Sciatic nerve (tissue), 2 donors: Measurements from ENCODE around the gene KIR2DL3. TPM values are rescaled to one million over a fixed set of nuclear protein-coding genes. Genes with fewer than 3 reads are reported as not detected.
"Not testable (repeated sequence)": the region's sequence is repeated elsewhere in the genome, so short reads cannot be mapped to it uniquely, and the experiment has no call there.

Experiments
- ATAC-seq: fragments of 200-7000 bp; cut with Tn5 transposase; one replicate; pipeline ENCODE4 v1.9.1; 2020; ENCODE audit warnings: mild to moderate bottlenecking, moderate library complexity
- DNase-seq: peaks from one replicate; pipeline ENCODE4 v3.0.0-alpha.2; 2020; ENCODE audit warnings: low spot score
- intact Hi-C: fragments of 100-400 bp; cut with DNase I; formaldehyde crosslinking; loops from one replicate; pipeline ENCODE4 v1.14.2; 2022
- total RNA-seq: library from RNA; stranded (reverse); fragmentation: NEBNext Ultra II Directional; extraction: Animal tissue kit (Norgen Biotek cat#: 25700); gene quantifications from one replicate; pipeline ENCODE4 v1.2.1, GENCODE V29; 2021
- donor health status: DM: no; HTN: no; CAD: no.
- donor health status: DM: no; HTN: no; CAD: no.

The KIR2DL3 gene
- total RNA-seq = not detected

GRCh38 chr19:54738306-54738705 lies at the start of gene KIR2DL3:
Gene KIR2DL3 (plus strand): TSS chr19:54738513. CDS start chr19:54738546, 33 bp downstream.
- ATAC-seq = not testable (repeated sequence)

GRCh38 chr19:54691582-54692297 lies 46.6 kb upstream of the KIR2DL3 start:
- ATAC-seq = no peak
- intact Hi-C loops = no loop called here

More at GRCh38 chr19:54738306-54738705, at the start of gene KIR2DL3:
- DNase-seq, intact Hi-C loops: not testable (repeated sequence)

DNA sequence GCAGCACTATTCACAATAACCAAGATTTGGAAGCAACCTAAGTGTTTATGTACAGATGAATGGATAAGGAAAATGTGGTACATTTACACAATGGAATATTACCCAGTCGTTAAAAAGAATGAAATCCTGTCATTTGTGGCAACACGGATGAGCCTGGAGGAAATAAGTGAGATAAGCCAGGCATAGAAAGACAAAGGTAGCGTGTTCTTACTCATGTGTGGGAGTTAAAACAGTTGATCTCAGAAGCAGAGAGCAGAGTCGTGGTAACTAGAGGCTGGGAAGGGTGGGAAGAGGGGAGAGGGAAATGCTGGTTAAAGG lies 46.1 kb upstream of the KIR2DL3 start:
- no peak for ATAC-seq
- DNase-seq = no peak
- intact Hi-C loops = no loop called here

More at GRCh38 chr19:54691582-54692297, 46.6 kb upstream of the KIR2DL3 start:
- DNase-seq = no peak

- no peak for ATAC-seq
- DNase-seq = no peak
- intact Hi-C loops = no loop called here
Observed at GRCh38 chr19:54694648-54695047, 43.7 kb upstream of the KIR2DL3 start.

GRCh38 chr19:54696117-54696548 lies 42.2 kb upstream of the KIR2DL3 start:
- ATAC-seq (no peak), DNase-seq (no peak)
- intact Hi-C loops = no loop called here

DNA sequence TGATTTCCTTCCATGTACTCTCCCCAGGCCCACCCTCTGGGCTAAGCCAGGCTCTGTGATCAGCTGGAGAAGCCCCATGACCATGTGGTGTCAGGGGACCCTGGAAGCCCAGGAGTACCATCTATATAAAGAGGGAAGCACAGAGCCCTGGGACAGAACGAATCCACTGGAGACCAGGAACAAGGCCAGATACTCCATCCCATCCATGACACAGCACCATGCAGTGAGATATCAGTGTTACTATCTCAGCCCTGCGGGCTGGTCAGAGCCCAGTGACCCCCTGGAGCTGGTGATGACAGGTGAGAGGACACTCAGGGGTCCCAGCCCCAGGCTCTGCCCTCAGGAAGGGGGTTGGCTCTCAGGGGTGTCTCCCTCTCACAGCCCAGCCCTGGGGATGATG lies 41.5 kb upstream of the KIR2DL3 start:
- ATAC-seq (no peak), DNase-seq (no peak)
- intact Hi-C loops = no loop called here

- ATAC-seq, DNase-seq, intact Hi-C loops: not testable (repeated sequence)
Observed at GRCh38 chr19:54697716-54698115, 40.6 kb upstream of the KIR2DL3 start.

DNA sequence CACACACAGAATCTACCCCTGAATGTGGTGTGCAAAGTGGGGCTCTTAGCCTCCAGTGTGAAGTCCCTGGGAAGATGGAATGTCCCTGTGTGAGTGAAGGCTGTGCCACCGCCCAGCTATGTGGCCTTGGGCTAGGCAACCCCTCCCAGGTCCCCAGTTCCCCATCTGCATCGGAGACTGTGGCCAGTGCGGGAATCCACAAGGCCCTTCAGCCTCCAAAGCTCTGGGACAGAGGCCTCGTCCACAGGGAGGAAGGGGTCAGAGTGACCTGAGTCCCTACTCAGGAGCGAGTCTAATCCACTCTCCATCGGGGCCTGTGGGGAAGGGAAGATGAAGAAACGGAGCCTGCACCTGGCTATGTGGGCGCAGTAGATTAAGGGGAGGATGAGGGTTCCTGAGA lies 33.4 kb upstream of the KIR2DL3 start:
- intact Hi-C loops = no loop called here
- ATAC-seq = no peak
- no peak for DNase-seq

- intact Hi-C loops = no loop called here
- DNase-seq (no peak), ATAC-seq (no peak)
Observed at GRCh38 chr19:54707962-54708361, 30.4 kb upstream of the KIR2DL3 start.

- DNase-seq (no peak), ATAC-seq (no peak)
- intact Hi-C loops = no loop called here
Observed at GRCh38 chr19:54708781-54709180, 29.5 kb upstream of the KIR2DL3 start.

DNA sequence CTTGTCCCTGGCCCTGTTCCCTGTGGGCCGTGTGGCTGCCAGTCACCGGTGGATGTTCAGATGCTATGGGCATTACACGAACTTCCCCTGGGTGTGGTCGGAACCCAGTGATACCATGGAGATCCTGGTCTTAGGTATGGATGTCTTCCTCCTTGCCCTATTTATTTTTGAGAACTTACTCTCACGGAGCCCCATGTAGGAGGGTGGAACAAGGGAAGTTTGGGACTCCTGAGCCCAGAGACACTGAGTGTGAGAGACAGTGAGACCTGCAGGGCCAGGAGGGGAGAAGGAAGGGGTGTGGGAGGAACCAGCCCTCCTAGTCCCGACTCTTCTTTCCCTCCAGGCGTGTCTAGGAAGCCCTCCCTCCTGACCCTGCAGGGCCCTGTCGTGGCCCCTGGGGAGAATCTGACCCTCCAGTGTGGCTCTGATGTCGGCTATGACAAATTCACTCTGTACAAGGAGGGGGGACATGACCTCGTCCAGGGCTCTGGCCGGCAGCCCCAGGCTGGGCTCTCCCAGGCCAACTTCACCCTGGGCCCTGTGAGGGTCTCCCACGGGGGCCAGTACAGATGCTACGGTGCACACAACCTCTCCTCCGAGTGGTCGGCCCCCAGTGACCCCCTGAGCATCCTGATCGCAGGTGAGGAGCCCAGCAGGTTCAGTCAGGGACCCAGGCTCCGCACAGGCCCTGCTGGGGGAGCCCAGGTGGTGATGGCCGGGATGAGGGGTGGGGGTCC lies 28.9 kb upstream of the KIR2DL3 start:
- ATAC-seq (no peak), DNase-seq (no peak)
- intact Hi-C loops = no loop called here

GRCh38 chr19:54709956-54710355 lies 28.4 kb upstream of the KIR2DL3 start:
- DNase-seq, intact Hi-C loops, ATAC-seq: not testable (repeated sequence)

GRCh38 chr19:54724142-54724541 lies 14.2 kb upstream of the KIR2DL3 start, which contains the start of gene KIR3DL3:
Gene KIR3DL3 (plus strand): TSS chr19:54724442. CDS start chr19:54724497, 55 bp downstream.
- ATAC-seq (no peak), DNase-seq (no peak)
- intact Hi-C loops = no loop called here

GRCh38 chr19:54724644-54725043 lies 13.7 kb upstream of the KIR2DL3 start:
- DNase-seq = no peak

GRCh38 chr19:54725321-54725720 lies 13.0 kb upstream of the KIR2DL3 start:
- DNase-seq = no peak
- ATAC-seq = no peak
- intact Hi-C loops = no loop called here

More at GRCh38 chr19:54724644-54725043, 13.7 kb upstream of the KIR2DL3 start:
- intact Hi-C loops = no loop called here
- no peak for ATAC-seq

DNA sequence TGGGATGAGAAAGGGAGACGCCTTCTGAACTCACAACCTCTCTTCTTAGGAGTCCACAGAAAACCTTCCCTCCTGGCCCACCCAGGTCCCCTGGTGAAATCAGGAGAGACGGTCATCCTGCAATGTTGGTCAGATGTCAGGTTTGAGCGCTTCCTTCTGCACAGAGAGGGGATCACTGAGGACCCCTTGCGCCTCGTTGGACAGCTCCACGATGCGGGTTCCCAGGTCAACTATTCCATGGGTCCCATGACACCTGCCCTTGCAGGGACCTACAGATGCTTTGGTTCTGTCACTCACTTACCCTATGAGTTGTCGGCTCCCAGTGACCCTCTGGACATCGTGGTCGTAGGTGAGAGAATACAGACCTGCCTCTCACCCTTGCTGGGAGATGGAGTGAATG lies 10.8 kb upstream of the KIR2DL3 start:
- ATAC-seq (no peak), DNase-seq (no peak)
- intact Hi-C loops = no loop called here

- no peak for ATAC-seq
- intact Hi-C loops = no loop called here
- no peak for DNase-seq
Observed at GRCh38 chr19:54728167-54728566, 10.1 kb upstream of the KIR2DL3 start.

DNA sequence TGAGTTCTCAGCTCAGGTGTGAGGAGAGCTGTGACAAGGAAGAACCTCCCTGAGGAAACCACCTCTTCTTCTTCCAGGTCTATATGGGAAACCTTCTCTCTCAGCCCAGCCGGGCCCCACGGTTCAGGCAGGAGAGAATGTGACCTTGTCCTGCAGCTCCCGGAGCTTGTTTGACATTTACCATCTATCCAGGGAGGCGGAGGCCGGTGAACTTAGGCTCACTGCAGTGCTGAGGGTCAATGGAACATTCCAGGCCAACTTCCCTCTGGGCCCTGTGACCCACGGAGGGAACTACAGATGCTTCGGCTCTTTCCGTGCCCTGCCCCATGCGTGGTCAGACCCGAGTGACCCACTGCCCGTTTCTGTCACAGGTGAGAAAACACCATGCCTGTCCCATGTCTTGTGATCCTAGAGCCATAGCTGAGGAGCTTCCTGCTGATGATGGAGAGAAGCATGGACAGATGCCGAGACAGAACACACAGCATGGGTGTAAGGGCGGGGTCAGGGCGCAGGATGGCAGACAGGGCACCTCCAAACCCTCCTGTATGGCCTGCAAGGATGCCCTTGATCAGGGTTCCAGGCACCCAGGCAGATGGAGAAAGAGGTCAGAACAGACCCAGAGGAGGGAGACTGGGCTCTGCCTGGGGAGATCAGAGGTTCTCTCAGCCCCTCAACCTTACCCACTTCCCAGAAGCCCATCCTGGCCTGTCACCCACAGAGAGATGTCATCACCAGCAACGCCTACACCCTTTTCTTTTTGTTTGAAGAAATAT lies 8.7 kb upstream of the KIR2DL3 start:
- ATAC-seq = no peak
- intact Hi-C loops = no loop called here
- no peak for DNase-seq

- ATAC-seq = no peak
- intact Hi-C loops = no loop called here
- DNase-seq = no peak
Observed at GRCh38 chr19:54731191-54731590, 7.1 kb upstream of the KIR2DL3 start.

- no peak for ATAC-seq
Observed at GRCh38 chr19:54738715-54739114, 402 bp downstream of the KIR2DL3 start.

More at GRCh38 chr19:54738715-54739114, 402 bp downstream of the KIR2DL3 start:
- DNase-seq = no peak
- intact Hi-C loops = no loop called here
